GM18511 (cell line): ENCODE data around the gene VAV2.

Experiments
- ATAC-seq: cut with Tn5 transposase; IDR thresholded peaks from one replicate; pipeline ENCODE4 v1.9.1; 2021; ENCODE audit warnings: mild to moderate bottlenecking, moderate library complexity; ENCODE audit not compliant: unreplicated experiment

The VAV2 gene

DNA sequence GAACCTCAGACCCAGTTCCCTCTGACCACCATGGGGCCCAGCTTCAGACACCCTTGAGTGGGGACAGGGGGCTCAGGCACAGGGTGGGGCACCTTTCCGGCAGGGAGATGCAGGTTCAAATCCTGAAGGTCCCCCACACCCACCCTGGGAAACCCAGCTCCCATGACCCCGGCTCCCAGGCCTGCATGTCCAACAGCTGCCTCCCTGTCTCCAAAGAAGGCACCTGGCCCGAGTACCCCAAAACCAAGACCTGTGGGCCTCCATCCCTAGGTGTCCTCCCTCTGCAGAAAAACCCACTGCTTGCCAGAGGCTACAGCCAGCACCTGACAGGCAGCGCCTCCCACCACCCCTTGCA lies 38.5 kb downstream of the VAV2 start:
- no peak for ATAC-seq

DNA sequence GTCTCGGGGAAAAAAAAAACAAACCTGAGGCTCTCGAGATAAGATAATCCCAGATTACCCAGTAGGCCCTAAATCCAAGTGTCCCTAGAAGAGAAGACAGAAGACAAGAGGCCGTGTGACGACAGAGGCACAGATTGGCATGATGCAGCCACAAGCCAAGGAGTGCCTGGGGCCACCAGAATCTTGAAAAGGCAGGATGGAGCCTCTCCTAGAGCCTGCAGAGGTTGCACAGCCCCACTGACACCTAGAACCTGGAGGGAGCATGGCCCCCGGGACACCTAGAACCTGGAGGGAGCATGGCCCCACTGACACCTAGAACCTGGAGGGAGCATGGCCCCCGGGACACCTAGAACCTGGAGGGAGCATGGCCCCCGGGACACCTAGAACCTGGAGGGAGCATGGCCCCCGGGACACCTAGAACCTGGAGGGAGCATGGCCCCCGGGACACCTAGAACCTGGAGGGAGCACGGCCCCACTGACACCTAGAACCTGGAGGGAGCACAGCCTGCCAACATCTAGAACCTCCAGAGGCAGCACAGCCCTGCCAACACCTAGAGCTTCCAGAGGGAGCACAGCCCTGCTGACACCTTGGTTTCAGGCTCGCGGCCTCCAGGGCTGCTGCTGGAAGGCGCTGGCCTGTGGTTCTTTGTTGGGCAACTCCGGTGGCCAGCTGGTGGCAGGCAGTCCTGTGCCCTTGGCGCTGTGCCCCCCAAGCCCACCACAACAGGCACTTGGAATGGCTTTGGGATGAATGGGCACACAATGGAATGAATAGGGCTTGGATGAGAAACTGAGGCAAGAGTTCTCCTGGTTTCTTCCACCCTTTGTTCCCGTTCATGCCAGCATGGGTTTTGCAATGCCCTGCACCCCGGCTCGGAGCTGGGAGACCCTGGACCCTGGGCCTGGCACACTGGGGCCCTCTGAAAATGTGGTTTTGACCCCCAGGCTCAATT lies 39.2 kb downstream of the VAV2 start:
- no peak for ATAC-seq

DNA sequence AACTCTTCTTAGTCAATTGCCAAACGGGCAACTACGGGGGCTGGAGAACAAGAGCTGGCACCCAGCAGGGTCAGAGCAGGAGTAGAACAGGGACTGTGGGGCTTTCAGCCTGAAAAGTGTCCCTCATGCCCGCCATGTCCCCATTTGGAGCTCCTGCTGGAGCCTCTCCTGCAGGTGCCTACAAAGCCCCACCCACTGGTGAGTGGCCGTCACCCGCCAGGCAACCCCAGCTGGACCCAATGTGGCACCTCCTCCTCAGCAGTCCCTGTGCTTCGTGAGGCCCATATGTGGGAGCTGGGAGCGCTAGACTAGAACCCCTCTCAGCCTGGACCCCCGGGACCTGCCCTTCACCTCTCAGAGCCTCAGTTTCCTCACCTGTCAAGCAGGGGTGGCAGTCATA lies 40.9 kb downstream of the VAV2 start:
- ATAC-seq, result no peak

DNA sequence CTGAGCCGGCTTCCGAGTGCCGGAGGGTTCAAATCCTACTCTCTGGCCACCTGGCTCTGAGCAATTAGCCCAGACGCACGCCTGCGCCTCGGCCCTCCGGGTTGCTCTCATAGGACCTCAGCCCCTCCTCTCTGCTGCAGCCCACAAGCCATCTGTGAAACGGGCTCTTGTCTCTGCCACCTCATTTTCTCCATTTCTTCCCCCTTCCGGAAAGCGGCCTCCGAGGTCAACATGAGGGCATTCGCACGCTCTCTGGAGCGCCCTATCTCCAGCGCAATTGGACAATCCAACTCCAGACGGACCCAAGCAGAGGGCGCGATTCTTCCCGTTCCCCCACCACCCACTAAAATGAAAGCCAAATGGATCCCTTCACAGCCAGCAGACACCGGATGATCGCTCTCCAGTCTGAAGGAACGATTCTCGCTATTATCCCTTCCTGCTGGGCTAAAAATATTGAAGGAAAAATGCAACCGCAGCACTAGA lies 41.5 kb downstream of the VAV2 start:
- ATAC-seq, result no peak

- ATAC-seq, result no peak
These were observed 41.9 kb downstream of the VAV2 start for GRCh38 chr9:133950192-133950591.

GRCh38 chr9:133949486-133950061 lies 42.5 kb downstream of the VAV2 start:
- no peak for ATAC-seq

GRCh38 chr9:133948561-133949485 lies 43.3 kb downstream of the VAV2 start:
- no peak for ATAC-seq

DNA sequence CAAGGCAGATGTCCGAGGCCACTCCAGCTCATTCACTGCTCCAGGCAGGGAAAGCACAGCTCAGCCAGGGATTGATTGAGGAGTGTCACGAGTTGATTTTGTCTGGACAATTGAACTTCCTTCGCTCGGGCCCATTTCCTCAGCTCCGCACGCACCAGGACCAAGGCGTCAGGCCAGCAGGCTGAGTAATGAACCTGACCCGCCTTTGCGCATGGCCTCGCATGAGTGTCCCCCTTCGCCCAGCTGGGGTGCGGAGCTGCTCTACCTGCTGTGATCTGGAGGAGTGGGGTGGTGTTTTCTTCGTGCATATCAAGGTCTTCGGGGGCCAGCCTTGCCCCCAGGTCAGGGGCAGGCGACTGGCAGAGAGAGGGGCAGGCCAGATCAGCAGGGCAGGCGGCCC lies 44.0 kb downstream of the VAV2 start:
- no peak for ATAC-seq

DNA sequence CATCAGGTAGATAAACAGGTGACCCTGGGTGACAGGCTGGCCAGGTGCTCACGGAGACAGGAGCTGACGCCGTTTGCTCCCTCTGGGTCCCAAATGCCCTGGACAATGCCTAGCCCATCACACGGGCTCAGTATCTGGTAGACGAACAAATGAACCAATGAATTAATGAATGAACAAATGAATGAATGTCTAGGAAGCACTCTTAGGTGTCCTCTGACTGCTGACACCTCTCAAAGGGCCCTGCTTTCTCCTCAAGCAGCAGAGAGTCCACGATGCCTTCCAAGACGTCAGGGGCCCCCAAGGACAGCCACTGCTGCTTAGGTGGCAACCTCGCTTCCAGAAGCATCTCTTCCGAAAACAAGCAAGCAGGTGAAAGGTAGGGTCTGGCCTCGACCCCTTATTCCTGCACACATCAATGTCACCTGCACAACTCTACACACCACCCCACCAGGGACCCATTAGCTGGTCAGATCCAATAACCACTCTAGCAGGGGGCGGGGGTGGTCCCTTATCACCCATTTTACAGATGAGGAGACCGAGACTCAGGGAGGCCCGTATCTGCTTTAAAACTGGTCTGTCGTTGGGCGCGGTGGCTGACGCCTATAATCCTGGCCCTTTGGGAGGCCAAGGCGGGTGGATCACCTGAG lies 45.2 kb downstream of the VAV2 start:
- ATAC-seq, result no peak

DNA sequence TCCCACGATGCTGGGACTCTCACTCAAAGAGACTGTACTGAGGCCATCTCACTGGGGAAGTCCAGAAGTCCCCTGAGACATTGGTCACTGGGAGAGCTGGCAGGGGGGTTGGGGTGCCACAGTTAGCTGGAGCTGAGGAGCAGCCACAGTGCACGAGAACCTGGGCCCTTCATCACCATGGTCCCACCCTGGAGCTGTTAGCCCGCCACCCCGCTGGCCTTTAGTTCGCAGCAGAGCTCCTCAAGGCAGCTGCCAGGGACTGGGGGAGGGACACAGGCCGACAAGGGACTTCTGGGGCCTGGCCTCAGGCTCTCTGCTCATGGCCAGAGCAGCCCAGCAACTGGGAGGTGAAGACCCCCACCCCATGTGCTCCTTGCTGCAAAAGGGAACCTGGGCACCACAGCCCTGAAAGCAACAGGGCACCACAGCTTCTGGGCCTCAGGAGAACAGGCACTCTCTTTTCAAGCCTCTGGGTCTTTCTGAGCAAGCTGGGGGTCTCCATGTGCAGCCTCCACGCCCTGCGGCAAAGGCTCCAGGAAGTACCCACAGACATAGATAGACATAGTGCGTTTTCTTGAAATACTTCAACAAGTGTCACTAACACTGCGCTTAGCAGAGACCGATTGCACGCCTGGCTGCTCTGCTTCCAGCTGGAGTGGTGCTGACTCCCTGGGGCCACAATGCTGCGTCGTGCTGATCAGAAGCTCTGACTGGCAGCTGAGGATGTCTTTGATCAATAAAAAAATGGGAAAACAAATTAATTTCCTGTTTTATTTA lies 46.0 kb downstream of the VAV2 start:
- peak; percentile 64 for ATAC-seq

DNA sequence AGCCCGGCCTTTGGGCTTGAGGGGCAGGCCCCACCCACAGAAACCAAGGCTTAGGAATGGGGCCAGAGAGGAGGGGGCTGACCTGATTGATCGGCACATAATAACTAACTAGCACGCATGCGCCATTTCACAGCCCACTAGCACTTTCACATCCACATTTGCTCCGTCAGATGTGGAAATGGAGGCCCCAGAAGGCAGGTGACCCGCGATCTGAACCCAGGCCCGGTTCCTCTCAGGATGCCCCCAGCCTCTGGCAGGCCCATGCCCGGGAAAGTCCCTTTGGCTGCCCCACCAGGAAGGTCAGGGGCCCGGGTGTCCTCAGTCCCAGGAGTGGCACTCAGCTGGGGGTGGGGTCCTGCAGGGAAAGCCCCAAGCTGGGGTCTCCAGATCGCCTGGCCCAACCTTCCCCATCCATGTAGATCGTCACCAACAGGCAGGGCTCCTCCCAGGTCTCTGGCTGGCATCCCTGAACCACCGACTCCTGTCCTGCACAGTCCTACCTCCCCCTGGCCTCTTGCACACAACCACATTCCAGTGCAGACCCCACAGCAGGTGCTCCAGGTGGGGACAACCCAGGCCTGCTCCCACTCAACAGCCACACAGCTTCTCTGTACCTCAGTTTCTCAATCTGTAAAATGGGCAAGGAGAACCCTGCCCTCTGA lies 46.7 kb downstream of the VAV2 start:
- ATAC-seq, result peak; percentile 69

GRCh38 chr9:133944746-133945135 lies 47.4 kb downstream of the VAV2 start:
- no peak for ATAC-seq

- no peak for ATAC-seq
These were observed 48.1 kb downstream of the VAV2 start for GRCh38 chr9:133943781-133944745.

DNA sequence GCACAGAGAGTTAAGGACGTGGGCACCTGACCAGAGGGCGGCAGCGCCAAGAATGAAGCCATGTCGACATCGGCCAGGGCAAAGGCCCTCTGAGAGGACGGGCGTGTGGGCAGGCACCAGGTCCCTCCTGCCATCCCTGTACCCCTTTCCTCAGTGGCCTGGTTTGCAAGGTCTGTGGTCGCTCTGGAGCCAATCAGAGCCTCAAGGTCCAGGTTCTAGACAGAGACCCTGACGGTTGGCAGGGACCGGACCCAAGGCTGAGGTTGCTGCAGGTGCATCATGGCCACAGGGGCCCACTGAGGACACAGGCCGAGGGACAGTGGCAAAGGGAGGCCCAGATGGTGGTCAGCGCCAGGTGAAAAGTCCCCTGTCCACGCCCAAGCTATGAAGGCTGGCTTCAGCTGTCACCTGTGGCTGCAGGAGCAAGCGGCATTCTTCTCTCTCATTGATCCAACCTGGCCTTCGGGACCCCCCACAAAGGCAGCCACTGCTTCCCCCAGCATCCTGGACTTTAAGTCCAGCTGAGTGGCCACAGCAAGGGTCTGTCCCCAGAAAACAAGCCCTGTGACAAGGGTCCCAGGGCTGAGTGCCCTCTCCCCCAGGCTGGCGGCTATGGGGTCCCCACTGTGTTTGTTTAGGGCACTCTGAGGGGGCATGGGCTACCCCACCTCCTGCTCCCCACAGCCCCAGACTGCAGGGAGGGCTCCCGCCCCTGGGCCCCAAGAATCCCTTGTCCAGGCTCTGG lies 48.9 kb downstream of the VAV2 start:
- ATAC-seq, result no peak

- no peak for ATAC-seq
These were observed 49.7 kb downstream of the VAV2 start for GRCh38 chr9:133942206-133942975.

DNA sequence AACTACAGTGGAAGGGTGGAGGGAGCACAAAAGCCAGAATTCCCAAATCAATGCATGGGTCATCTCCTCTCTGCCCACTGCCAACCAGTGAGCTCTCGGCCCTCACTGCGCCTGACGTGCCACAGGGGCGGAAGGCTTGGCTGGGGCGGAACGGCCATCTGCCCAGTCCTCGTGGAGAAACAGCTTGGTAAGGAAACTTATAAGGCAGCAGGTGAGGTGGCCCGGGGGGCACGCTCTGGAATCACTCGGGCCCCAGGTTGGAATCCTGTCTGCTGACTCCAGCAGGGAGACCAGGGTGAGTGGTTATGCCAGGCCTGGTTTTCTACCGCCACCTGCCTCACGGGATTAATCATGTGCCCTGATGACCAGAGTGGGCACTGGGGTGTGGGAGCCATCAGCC lies 52.3 kb downstream of the VAV2 start:
- ATAC-seq, result no peak
